HEK293 (cell line): ENCODE measurements around the gene INPP4B.

ENCODE experiments used
- CTCF ChIA-PET: fragments of 350-600 bp; formaldehyde crosslinking; extraction: SDS; loops from one replicate; lab custom pipeline; 2021; ENCODE audit warnings: antibody characterized with exemption; lab: Yijun Ruan, JAX
- POLR2A ChIA-PET: fragments of 300-600 bp; formaldehyde crosslinking; extraction: SDS; loops from one replicate; lab custom pipeline; 2020; ENCODE audit warnings: antibody characterized with exemption, inconsistent platforms; lab: Yijun Ruan, JAX
- H3K27ac ChIP-seq: fragments of 200-500 bp; sonication (Bioruptor generic); 2 replicates; pipeline ENCODE4 v1.5.1; 2014; ENCODE audit warnings: low read depth, low read length, control low read depth, inconsistent platforms; ENCODE audit errors: extremely low read depth
- H3K36me3 ChIP-seq, 2 experiments: fragments of 200-500 bp in 1 of 2; sonication (Bioruptor generic) in 1 of 2; 1 replicate in 1 of 2; 2 replicates in 1 of 2; pipeline ENCODE4 v1.5.1; 2014 to 2017; ENCODE audit warnings: inconsistent platforms in 2 of 2, low read length in 2 of 2; ENCODE audit not compliant: control insufficient read depth in 2 of 2, insufficient read depth in 1 of 2
- H3K4me1 ChIP-seq: fragments of 200-500 bp; sonication (Bioruptor generic); 2 replicates; pipeline ENCODE4 v1.5.1; 2014; ENCODE audit warnings: mild to moderate bottlenecking, low read length, inconsistent platforms; ENCODE audit not compliant: control insufficient read depth, insufficient read depth
- H3K4me3 ChIP-seq: 2 replicates; pipeline ENCODE4 v1.5.1; 2011; ENCODE audit warnings: low read depth, mild to moderate bottlenecking, control low read depth, low read length, moderate library complexity
- H3K9me3 ChIP-seq: fragments of 200-500 bp; sonication (Bioruptor generic); 2 replicates; pipeline ENCODE4 v1.5.1; 2014; ENCODE audit warnings: low read depth, low read length, inconsistent platforms; ENCODE audit not compliant: control insufficient read depth, insufficient read depth
- IKZF3 ChIP-seq: fragments of 450-650 bp; IDR thresholded peaks from 2 replicates; pipeline ENCODE4 v1.5.0; 2018; ENCODE audit warnings: missing biosample characterization, mild to moderate bottlenecking, missing genetic modification characterization, moderate library complexity
- KLF17 ChIP-seq: fragments of 450-650 bp; formaldehyde crosslinking; IDR thresholded peaks from 2 replicates; pipeline ENCODE4 v1.5.1; 2016; ENCODE audit warnings: missing biosample characterization, missing genetic modification characterization
- PRDM10 ChIP-seq: fragments of 450-650 bp; formaldehyde crosslinking; IDR thresholded peaks from 2 replicates; pipeline ENCODE4 v1.5.1; 2016; ENCODE audit warnings: missing biosample characterization, missing genetic modification characterization
- SCRT1 ChIP-seq: fragments of 450-650 bp; formaldehyde crosslinking; IDR thresholded peaks from 2 replicates; pipeline ENCODE4 v1.5.1; 2016; ENCODE audit warnings: missing biosample characterization, missing genetic modification characterization, borderline replicate concordance
- SP2 ChIP-seq: fragments of 450-650 bp; formaldehyde crosslinking; IDR thresholded peaks from 2 replicates; pipeline ENCODE4 v1.5.1; 2016; ENCODE audit warnings: missing biosample characterization, missing genetic modification characterization
- ZBTB17 ChIP-seq: fragments of 450-650 bp; formaldehyde crosslinking; IDR thresholded peaks from 2 replicates; pipeline ENCODE4 v1.5.1; 2016; ENCODE audit warnings: missing biosample characterization, missing genetic modification characterization
- ZBTB6 ChIP-seq: fragments of 450-650 bp; formaldehyde crosslinking; IDR thresholded peaks from 2 replicates; pipeline ENCODE4 v1.5.1; 2017; ENCODE audit warnings: missing biosample characterization, missing genetic modification characterization
- ZBTB8A ChIP-seq: fragments of 450-650 bp; formaldehyde crosslinking; IDR thresholded peaks from 2 replicates; pipeline ENCODE4 v1.5.1; 2016; ENCODE audit warnings: missing biosample characterization, missing genetic modification characterization
- ZNF175 ChIP-seq: fragments of 450-650 bp; formaldehyde crosslinking; IDR thresholded peaks from 2 replicates; pipeline ENCODE4 v1.5.1; 2016; ENCODE audit warnings: missing biosample characterization, missing genetic modification characterization
- ZNF24 ChIP-seq: fragments of 450-650 bp; formaldehyde crosslinking; IDR thresholded peaks from 2 replicates; pipeline ENCODE4 v1.5.1; 2016; ENCODE audit warnings: missing biosample characterization, missing genetic modification characterization
- ZNF341 ChIP-seq: fragments of 450-650 bp; formaldehyde crosslinking; IDR thresholded peaks from 2 replicates; pipeline ENCODE4; 2016; ENCODE audit warnings: low read depth, missing biosample characterization, missing genetic modification characterization
- ZNF37A ChIP-seq: fragments of 450-650 bp; IDR thresholded peaks from 2 replicates; pipeline ENCODE4 v1.5.1; 2018; ENCODE audit warnings: missing biosample characterization, missing genetic modification characterization
- ZNF398 ChIP-seq: fragments of 450-650 bp; formaldehyde crosslinking; IDR thresholded peaks from 2 replicates; pipeline ENCODE4 v1.5.1; 2017; ENCODE audit warnings: missing biosample characterization, missing genetic modification characterization
- ZNF580 ChIP-seq: fragments of 450-650 bp; formaldehyde crosslinking; IDR thresholded peaks from 2 replicates; pipeline ENCODE4 v1.5.1; 2016; ENCODE audit warnings: missing biosample characterization, missing genetic modification characterization
- ZNF610 ChIP-seq: fragments of 450-650 bp; formaldehyde crosslinking; IDR thresholded peaks from 2 replicates; pipeline ENCODE4 v1.5.1; 2016; ENCODE audit warnings: missing biosample characterization, missing genetic modification characterization, borderline replicate concordance
- ZNF654 ChIP-seq: fragments of 450-650 bp; formaldehyde crosslinking; IDR thresholded peaks from 2 replicates; pipeline ENCODE4 v1.5.1; 2016; ENCODE audit warnings: low read depth, missing biosample characterization, missing genetic modification characterization
- ZNF677 ChIP-seq: fragments of 450-650 bp; IDR thresholded peaks from 2 replicates; pipeline ENCODE4 v1.5.0; 2018; ENCODE audit warnings: missing biosample characterization, mild to moderate bottlenecking, missing genetic modification characterization, moderate library complexity
- ZNF701 ChIP-seq: fragments of 450-650 bp; formaldehyde crosslinking; IDR thresholded peaks from 2 replicates; pipeline ENCODE4 v1.5.1; 2016; ENCODE audit warnings: missing biosample characterization, missing genetic modification characterization
- ZNF76 ChIP-seq: fragments of 450-650 bp; formaldehyde crosslinking; IDR thresholded peaks from 2 replicates; pipeline ENCODE4; 2016; ENCODE audit warnings: low read depth, missing biosample characterization, missing genetic modification characterization, borderline replicate concordance
- ZSCAN16 ChIP-seq: fragments of 450-650 bp; formaldehyde crosslinking; IDR thresholded peaks from 2 replicates; pipeline ENCODE4 v1.5.1; 2016; ENCODE audit warnings: missing biosample characterization, missing genetic modification characterization

INPP4B gene

GRCh38 chr4:142181021-142181420 lies 665.1 kb downstream of the INPP4B start:
- no peaks in the 10 kb centered on the region for H3K36me3 ChIP-seq
- no peaks in the 10 kb centered on the region for H3K9me3 ChIP-seq
- POLR2A ChIA-PET = no interaction called here
- H3K27ac ChIP-seq = no peak overlapping the region
- H3K4me1 ChIP-seq = no peaks in the 10 kb centered on the region
- no peak for TF ChIP-seq PRDM10
- no peak for TF ChIP-seq ZBTB6 (tag by site-specific recombination)
- TF ChIP-seq SP2 (tag by site-specific recombination) = no peak
- no peak for TF ChIP-seq SCRT1 (tag by site-specific recombination)
- TF ChIP-seq ZNF398 = no peak
- no peak for TF ChIP-seq IKZF3 (tag by site-specific recombination)
- no peak for TF ChIP-seq ZNF341 (tag by site-specific recombination)
- TF ChIP-seq ZNF610 (tag by site-specific recombination) = no peak
- TF ChIP-seq ZNF701 (tag by site-specific recombination) = no peak
- no peak for TF ChIP-seq ZNF76 (tag by site-specific recombination)
- no peak for TF ChIP-seq KLF17
- TF ChIP-seq ZBTB8A (tag by site-specific recombination) = no peak
- TF ChIP-seq ZBTB17 (tag by site-specific recombination) = no peak
- TF ChIP-seq ZNF580 = no peak
- TF ChIP-seq ZNF654 = no peak
- no peak for TF ChIP-seq ZSCAN16 (tag by site-specific recombination)
- TF ChIP-seq ZNF24 = no peak
- TF ChIP-seq ZNF677 (tag by site-specific recombination) = no peak
- TF ChIP-seq ZNF37A (tag by site-specific recombination) = no peak
- TF ChIP-seq ZNF175 (tag by site-specific recombination) = no peak
- TF ChIP-seq, all 188 proteins: peak for 0
- CTCF ChIA-PET = no interaction called here
- no peak overlapping the region for H3K4me3 ChIP-seq
